Neural cell (in vitro differentiated cells): Measurements from ENCODE around the gene PLA2G4B. TPM values are rescaled to one million over a fixed set of nuclear protein-coding genes. Genes with fewer than 3 reads are reported as not detected.

Experiments
- H2AFZ ChIP-seq: fragments of 200-600, 300-800 bp; sonication (generic), shearing (Covaris generic); 2 replicates; pipeline ENCODE4 v1.6.0; 2014; ENCODE audit warnings: low read depth, mild to moderate bottlenecking, antibody characterized with exemption, low read length, moderate library complexity
- H3F3A ChIP-seq: fragments of 200-600 bp; shearing (Covaris generic); 2 replicates; pipeline ENCODE4 v1.6.1; 2016; ENCODE audit warnings: mild to moderate bottlenecking, moderate library complexity, mixed read lengths, antibody characterized with exemption, low read length; ENCODE audit not compliant: insufficient read depth, poor library complexity, severe bottlenecking
- H3K27ac ChIP-seq: fragments of 200-600, 300-800 bp; sonication (generic), shearing (Covaris generic); 2 replicates; pipeline ENCODE4 v1.5.1; 2014; ENCODE audit warnings: mild to moderate bottlenecking, low read length, moderate library complexity
- H3K27me3 ChIP-seq: fragments of 300-800, 200-600 bp; sonication (generic), shearing (Covaris generic); 2 replicates; pipeline ENCODE4 v1.6.0; 2014; ENCODE audit warnings: mild to moderate bottlenecking, low read depth, low read length, moderate library complexity; ENCODE audit not compliant: insufficient read depth
- H3K36me3 ChIP-seq: fragments of 300-800, 200-600 bp; sonication (generic), shearing (Covaris generic); 2 replicates; pipeline ENCODE4 v1.5.1; 2014; ENCODE audit warnings: mild to moderate bottlenecking, antibody characterized with exemption, low read length, moderate library complexity; ENCODE audit not compliant: insufficient read depth
- H3K4me2 ChIP-seq: fragments of 300-800, 200-600 bp; sonication (generic), shearing (Covaris generic); 2 replicates; pipeline ENCODE4 v1.6.0; 2014; ENCODE audit warnings: mild to moderate bottlenecking, low read length
- H3K4me3 ChIP-seq: fragments of 300-800, 200-600 bp; sonication (generic), shearing (Covaris generic); 2 replicates; pipeline ENCODE4 v1.5.1; 2014; ENCODE audit warnings: mild to moderate bottlenecking, low read length, moderate library complexity
- H3K79me2 ChIP-seq: fragments of 200-600 bp; shearing (Covaris generic); replicated peaks from 2 replicates; pipeline ENCODE4 v1.6.0; 2014; ENCODE audit warnings: mild to moderate bottlenecking, low read length, moderate library complexity; ENCODE audit not compliant: insufficient read depth
- H3K9ac ChIP-seq: fragments of 300-800, 200-600 bp; sonication (generic), shearing (Covaris generic); 2 replicates; pipeline ENCODE4 v1.6.1; 2016; ENCODE audit warnings: mild to moderate bottlenecking, low read length, mixed read lengths
- H3K9me2 ChIP-seq: fragments of 200-600 bp; shearing (Covaris generic); 2 replicates; pipeline ENCODE4 v1.6.1; 2016; ENCODE audit warnings: mild to moderate bottlenecking, low read length, mixed read lengths; ENCODE audit not compliant: insufficient read depth
- H3K9me3 ChIP-seq: fragments of 200-600, 300-800 bp; sonication (generic), shearing (Covaris generic); 2 replicates; pipeline ENCODE4 v1.6.1; 2016; ENCODE audit warnings: mild to moderate bottlenecking, mixed run types, low read length, moderate library complexity, mixed read lengths
- H4K20me1 ChIP-seq: fragments of 200-600 bp; shearing (Covaris generic); 2 replicates; pipeline ENCODE4 v1.6.1; 2016; ENCODE audit warnings: mild to moderate bottlenecking, mixed run types; ENCODE audit not compliant: insufficient read depth
- CTCF ChIP-seq: fragments of 450-650 bp; IDR thresholded peaks from 2 replicates; pipeline ENCODE4 v1.5.1; 2014; ENCODE audit warnings: antibody characterized with exemption, mild to moderate bottlenecking, moderate library complexity; ENCODE audit not compliant: poor library complexity, severe bottlenecking
- EP300 ChIP-seq: fragments of 450-650 bp; conservative IDR thresholded peaks from 2 replicates; pipeline ENCODE4 v1.6.1; 2014; ENCODE audit warnings: antibody characterized with exemption, mild to moderate bottlenecking, moderate library complexity; ENCODE audit not compliant: poor library complexity, severe bottlenecking
- EZH2 ChIP-seq: fragments of 200-600, 300-800 bp; shearing (Covaris generic), sonication (generic); IDR thresholded peaks from 2 replicates; pipeline ENCODE4 v1.6.1; 2014; ENCODE audit warnings: antibody characterized with exemption, low read length, borderline replicate concordance, mild to moderate bottlenecking; ENCODE audit not compliant: insufficient read depth, poor library complexity, severe bottlenecking
- MXI1 ChIP-seq: fragments of 450-650 bp; conservative IDR thresholded peaks from 2 replicates; pipeline ENCODE4 v1.6.1; 2014; ENCODE audit warnings: antibody characterized with exemption, mild to moderate bottlenecking; ENCODE audit not compliant: poor library complexity, severe bottlenecking
- POLR2AphosphoS5 ChIP-seq: IDR thresholded peaks from 2 replicates; pipeline ENCODE4 v1.6.1; 2012
- RAD21 ChIP-seq: fragments of 450-650 bp; conservative IDR thresholded peaks from 2 replicates; pipeline ENCODE4 v1.6.1; 2014; ENCODE audit warnings: antibody characterized with exemption, mild to moderate bottlenecking, moderate library complexity
- SMC3 ChIP-seq: fragments of 450-650 bp; conservative IDR thresholded peaks from 2 replicates; pipeline ENCODE4 v1.6.1; 2014; ENCODE audit warnings: antibody characterized with exemption, mild to moderate bottlenecking, moderate library complexity; ENCODE audit not compliant: poor library complexity
- TAF1 ChIP-seq: IDR thresholded peaks from 2 replicates; pipeline ENCODE4 v1.6.1; 2012; ENCODE audit warnings: low read depth
- polyA plus RNA-seq: library from polyadenylated mRNA; depleted of rRNA; stranded (reverse); fragments of >200 nt; gene quantifications from 2 replicates; pipeline ENCODE4 v1.2.3, GENCODE V29; 2014
- TF ChIP-seq, protein P1 (sequence below): IDR thresholded peaks from 2 replicates; pipeline ENCODE4 v1.6.1; 2012; ENCODE audit warnings: borderline replicate concordance

PLA2G4B gene
- polyA plus RNA-seq, 1 donor from 2014 or later = 11.3 TPM

- H3K36me3 ChIP-seq = no peaks in the 10 kb centered on the region
These were observed 39.7 kb downstream of the PLA2G4B start for GRCh38 chr15:41878355-41878699.

DNA sequence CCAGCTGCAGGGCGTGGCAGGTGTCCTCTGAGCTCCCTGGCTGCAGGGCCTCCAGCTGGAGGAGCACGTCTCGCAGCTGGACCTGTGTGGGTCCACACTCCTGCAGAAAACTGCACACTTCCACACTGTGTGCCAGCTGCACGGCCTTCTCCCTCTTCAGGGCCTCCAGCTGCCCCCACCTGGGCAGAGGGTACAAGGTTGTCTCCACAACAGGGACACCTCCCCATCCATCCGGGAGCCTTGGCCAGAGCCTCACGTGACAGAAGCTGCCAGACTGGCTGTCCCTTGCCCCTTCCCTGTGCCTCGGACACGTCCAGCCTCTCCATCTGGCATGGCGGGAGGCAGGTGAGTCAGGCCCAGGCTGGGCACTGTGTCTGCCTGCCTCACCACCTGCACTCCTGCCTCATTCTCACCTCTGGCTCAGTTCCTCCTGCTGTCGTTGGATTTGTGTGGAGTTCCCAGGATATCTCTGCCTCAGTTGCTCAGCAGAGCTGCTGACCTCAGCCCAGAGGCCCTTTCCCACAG is 40.7 kb downstream of the PLA2G4B start:
- no peak overlapping the region for H3K9ac ChIP-seq
- H3K4me3 ChIP-seq = no peak overlapping the region
- no peaks in the 10 kb centered on the region for H4K20me1 ChIP-seq
- no peaks in the 10 kb centered on the region for H3K9me2 ChIP-seq
- H3K27ac ChIP-seq = no peak overlapping the region
- H3K9me3 ChIP-seq = no peaks in the 10 kb centered on the region
- no peaks in the 10 kb centered on the region for H3K36me3 ChIP-seq
- TF ChIP-seq POLR2AphosphoS5 = no peak
- TF ChIP-seq MXI1 = no peak
- TF ChIP-seq EZH2 = no peak
- no peak for TF ChIP-seq SMC3
- no peak for TF ChIP-seq CTCF
- no peak for TF ChIP-seq TAF1
- no peak for TF ChIP-seq RAD21
- H3K27me3 ChIP-seq = peaks cover 27% of the 10 kb centered on the region
- no peak overlapping the region for H2AFZ ChIP-seq
- no peaks in the 10 kb centered on the region for H3F3A ChIP-seq
- H3K79me2 ChIP-seq = no peaks in the 10 kb centered on the region
- H3K4me2 ChIP-seq = no peak overlapping the region

More at GRCh38 chr15:41878355-41878699, 39.7 kb downstream of the PLA2G4B start:
- Histone ChIP-seq H3K4me2 (no peak overlapping the region), H3F3A (no peaks in the 10 kb centered on the region), H3K9me3 (no peaks in the 10 kb centered on the region), H3K9me2 (no peaks in the 10 kb centered on the region), H3K4me3 (no peak overlapping the region), H2AFZ (no peak overlapping the region), H3K27me3 (peaks cover 27% of the 10 kb centered on the region), H3K9ac (no peak overlapping the region), H3K79me2 (no peaks in the 10 kb centered on the region), H3K27ac (no peak overlapping the region), H4K20me1 (no peaks in the 10 kb centered on the region)
- TF ChIP-seq EP300 (no peak), RAD21 (no peak), TAF1 (no peak), POLR2AphosphoS5 (no peak), SMC3 (no peak), MXI1 (no peak), EZH2 (no peak), CTCF (no peak)
- TF ChIP-seq, protein P1, sequence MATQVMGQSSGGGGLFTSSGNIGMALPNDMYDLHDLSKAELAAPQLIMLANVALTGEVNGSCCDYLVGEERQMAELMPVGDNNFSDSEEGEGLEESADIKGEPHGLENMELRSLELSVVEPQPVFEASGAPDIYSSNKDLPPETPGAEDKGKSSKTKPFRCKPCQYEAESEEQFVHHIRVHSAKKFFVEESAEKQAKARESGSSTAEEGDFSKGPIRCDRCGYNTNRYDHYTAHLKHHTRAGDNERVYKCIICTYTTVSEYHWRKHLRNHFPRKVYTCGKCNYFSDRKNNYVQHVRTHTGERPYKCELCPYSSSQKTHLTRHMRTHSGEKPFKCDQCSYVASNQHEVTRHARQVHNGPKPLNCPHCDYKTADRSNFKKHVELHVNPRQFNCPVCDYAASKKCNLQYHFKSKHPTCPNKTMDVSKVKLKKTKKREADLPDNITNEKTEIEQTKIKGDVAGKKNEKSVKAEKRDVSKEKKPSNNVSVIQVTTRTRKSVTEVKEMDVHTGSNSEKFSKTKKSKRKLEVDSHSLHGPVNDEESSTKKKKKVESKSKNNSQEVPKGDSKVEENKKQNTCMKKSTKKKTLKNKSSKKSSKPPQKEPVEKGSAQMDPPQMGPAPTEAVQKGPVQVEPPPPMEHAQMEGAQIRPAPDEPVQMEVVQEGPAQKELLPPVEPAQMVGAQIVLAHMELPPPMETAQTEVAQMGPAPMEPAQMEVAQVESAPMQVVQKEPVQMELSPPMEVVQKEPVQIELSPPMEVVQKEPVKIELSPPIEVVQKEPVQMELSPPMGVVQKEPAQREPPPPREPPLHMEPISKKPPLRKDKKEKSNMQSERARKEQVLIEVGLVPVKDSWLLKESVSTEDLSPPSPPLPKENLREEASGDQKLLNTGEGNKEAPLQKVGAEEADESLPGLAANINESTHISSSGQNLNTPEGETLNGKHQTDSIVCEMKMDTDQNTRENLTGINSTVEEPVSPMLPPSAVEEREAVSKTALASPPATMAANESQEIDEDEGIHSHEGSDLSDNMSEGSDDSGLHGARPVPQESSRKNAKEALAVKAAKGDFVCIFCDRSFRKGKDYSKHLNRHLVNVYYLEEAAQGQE = no peak
